Brain microvascular endothelial cell (primary cell): ENCODE data around the gene PDLIM7.

Source experiments
- DNase-seq: peaks from one replicate; pipeline ENCODE4 v3.0.0-alpha.2; 2020
- H3K27ac ChIP-seq: fragments of 250-450 bp; sonication (Bioruptor Pico); 2 replicates; pipeline ENCODE4 v1.5.1; 2020; ENCODE audit warnings: mild to moderate bottlenecking, moderate library complexity
- H3K27me3 ChIP-seq: fragments of 250-450 bp; sonication (Bioruptor Pico); replicated peaks from 2 replicates; pipeline ENCODE4 v1.5.1; 2020; ENCODE audit warnings: mild to moderate bottlenecking
- H3K36me3 ChIP-seq: fragments of 250-450 bp; sonication (Bioruptor Pico); replicated peaks from 2 replicates; pipeline ENCODE4 v1.5.1; 2020; ENCODE audit warnings: mild to moderate bottlenecking
- H3K4me3 ChIP-seq: 2 replicates; pipeline ENCODE4 v1.5.1; 2011; ENCODE audit warnings: low read depth, mild to moderate bottlenecking, control low read depth, low read length, moderate library complexity
- CTCF ChIP-seq: IDR thresholded peaks from 2 replicates; pipeline ENCODE4 v1.5.1; 2011; ENCODE audit warnings: low read depth, mild to moderate bottlenecking, moderate library complexity, low read length, control low read depth, inconsistent platforms; ENCODE audit errors: missing control alignments
- in situ Hi-C: cut with HindIII; loops from 2 replicates; pipeline ENCODE4 v1.10.0; 2017; ENCODE audit warnings: low sequenced_read_pairs, low pct_ligation_motif_present

The PDLIM7 gene

DNA sequence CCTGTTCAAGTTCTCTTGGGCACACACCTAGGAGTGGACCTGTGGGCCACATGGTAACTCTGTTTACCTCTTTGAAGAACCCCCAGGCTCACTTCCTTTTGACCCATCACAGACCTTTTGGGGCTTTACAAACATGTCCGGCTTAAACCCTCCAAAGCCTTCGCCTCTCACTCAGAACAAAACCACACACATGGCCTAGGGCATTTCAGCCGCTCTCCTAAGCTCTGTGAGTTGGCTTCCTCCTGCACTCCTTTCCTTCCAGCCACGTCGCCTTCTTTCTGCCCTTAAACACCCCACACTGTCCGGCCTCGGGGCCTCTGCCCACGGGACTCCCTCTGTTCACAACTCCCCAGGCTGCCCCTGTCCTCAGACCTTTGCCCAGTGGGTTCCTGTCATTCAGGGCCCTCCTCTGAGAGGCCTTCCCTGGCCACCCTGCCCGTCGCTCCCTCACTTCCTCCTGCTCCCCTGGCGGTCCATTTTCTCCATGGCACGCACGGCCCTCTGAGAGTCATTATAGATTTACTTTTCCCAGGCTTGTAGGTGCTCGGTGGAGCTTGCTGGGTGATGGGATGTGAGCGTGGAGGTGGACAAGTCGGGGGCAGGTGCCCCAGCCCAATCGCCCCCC is 10.3 kb upstream of the PDLIM7 start:
- no peak overlapping the region for H3K27ac ChIP-seq
- no peaks in the 10 kb centered on the region for H3K27me3 ChIP-seq
- peaks cover 22% of the 10 kb centered on the region for H3K36me3 ChIP-seq
- DNase-seq = no peak
- in situ Hi-C loops = no loop called here
- TF ChIP-seq CTCF = no peak
- H3K4me3 ChIP-seq = no peak overlapping the region

DNA sequence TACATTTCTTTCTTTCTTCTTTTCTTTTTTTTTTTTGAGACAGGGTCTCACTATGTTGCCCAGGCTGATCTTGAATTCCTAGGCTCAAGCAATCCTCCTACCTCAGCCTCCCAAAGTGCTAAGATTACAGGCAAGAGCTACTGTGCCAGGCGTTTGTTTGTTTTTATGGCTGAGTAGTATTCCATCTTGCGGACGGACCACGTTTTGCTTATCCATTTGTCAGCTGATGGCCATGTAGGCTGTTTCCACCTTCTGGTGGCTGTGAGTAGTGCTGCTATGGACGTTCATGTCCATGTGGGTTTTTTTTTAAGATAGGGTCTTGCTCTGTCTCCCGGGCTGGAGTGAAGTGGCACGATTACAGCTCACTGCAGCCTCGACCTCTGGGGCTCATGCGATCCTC is 9.8 kb upstream of the PDLIM7 start:
- in situ Hi-C loops = no loop called here
- peaks cover 17% of the 10 kb centered on the region for H3K36me3 ChIP-seq
- H3K27me3 ChIP-seq = no peaks in the 10 kb centered on the region
- no peak overlapping the region for H3K27ac ChIP-seq
- peak; percentile 56 for TF ChIP-seq CTCF
- DNase-seq = peak; percentile 45
- H3K4me3 ChIP-seq = no peak overlapping the region

DNA sequence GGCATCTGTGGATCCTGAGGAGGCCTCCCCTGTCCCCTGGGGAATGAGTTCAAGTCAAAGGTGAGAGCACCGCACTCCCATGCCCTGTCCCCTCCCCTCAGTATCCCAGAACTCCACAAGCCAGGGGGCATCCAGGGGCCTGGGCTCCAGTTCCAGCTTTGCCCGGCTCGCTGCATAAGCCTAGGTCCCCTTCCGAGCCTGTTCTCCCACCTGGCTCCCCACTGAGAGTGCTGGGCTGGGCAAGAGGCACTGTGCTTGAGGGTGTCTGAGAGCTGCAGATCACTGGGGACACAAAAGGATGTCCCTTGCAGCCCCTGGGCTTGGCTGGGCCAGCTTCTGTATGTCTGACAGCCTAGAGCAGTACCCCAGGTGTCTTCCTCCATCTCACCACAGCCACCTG is 7.7 kb upstream of the PDLIM7 start:
- Histone ChIP-seq H3K4me3 (no peak overlapping the region), H3K27ac (no peak overlapping the region), H3K36me3 (no peaks in the 10 kb centered on the region), H3K27me3 (no peaks in the 10 kb centered on the region)
- TF ChIP-seq CTCF = no peak
- DNase-seq = no peak
- in situ Hi-C loops = no loop called here

DNA sequence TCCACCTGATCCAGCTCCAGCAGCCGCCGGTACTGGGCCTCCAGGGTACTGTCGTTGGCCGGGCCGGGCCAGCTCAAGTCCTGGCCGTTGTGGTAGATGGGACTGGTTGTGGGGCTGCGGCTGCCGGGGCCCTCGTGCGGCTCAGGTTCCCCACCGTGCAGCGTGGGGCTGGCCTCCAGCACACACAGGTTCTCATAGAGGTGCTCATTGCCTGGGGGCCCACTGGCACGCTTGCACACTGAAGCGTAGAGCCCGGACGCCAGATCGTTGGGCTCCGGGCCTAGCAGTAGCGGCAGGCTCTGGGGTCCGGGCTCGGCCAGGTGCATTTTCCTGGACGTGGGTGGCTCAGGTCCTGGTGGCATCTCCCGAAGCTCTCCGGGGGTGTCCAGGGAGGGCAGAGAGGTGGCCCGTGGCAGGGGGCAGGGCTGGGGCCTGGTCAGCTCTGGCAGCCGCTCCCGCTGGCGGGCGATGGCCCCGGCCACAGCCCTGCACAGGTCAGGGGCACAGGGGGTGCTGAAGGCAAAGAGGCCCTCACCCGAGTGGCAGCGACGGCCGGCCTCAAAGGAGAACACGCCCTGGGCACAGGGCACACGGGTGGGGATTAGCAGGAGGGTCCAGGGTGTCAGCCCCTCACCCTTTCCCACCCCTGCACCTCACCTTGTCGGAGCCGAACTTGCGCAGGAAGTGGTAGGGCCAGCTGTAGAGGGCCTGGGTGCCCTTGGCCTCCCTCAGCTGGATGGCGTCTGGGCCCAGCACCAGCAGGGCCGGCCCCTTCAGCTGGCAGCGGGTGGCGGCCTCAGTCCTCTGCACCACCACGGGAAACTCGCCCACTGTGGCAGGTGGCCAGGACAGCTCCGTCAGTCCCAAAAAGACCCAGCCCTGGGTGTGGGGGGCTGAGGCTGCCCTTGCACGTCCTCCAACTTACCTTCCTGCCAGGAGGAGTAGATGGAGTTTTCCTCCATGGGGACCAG is 7.0 kb upstream of the PDLIM7 start:
- no peak for DNase-seq
- in situ Hi-C loops = no loop called here
- Histone ChIP-seq H3K4me3 (no peak overlapping the region), H3K27ac (no peak overlapping the region), H3K27me3 (no peaks in the 10 kb centered on the region), H3K36me3 (no peaks in the 10 kb centered on the region)
- no peak for TF ChIP-seq CTCF

DNA sequence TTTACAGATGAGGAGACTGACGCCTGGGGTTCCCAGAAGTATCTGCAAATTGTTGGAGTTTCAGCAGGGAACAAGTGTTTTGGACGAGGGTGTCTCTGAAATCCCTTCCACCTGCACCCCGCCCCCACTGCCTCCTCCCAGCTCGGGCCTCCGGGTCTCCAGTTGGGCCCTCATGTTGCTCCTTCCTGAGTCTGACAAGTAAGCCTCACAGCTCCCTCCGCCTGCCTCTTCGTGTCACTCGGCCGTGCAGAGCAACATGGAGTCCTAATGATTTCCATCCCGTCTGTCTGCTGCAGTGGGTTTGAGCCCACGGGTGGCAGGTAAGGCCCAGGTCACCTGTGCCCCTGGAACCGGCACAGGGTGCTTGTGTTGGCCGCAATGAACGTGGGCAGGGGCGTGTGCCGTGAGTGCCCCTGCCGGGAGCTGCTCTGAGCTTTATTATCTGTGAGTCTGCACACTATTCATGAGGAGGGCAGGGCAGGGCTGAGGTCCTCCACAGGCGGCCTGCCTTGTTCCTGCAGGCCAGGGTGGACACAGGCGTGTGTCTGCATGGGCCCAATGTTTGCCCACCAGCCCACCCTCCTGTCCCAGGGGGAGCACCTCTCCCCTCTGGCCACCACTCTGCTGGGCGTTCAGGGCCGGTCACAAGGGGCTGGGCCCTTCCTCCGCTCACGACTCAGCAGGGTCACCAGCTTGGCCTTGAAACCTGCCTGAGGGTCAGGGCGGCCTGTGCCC is 6.1 kb upstream of the PDLIM7 start:
- Histone ChIP-seq H3K27ac (no peak overlapping the region), H3K4me3 (no peak overlapping the region), H3K27me3 (no peaks in the 10 kb centered on the region), H3K36me3 (no peaks in the 10 kb centered on the region)
- no peak for DNase-seq
- TF ChIP-seq CTCF = no peak
- in situ Hi-C loops = no loop called here
